Fibroblast of the conjunctiva (primary cell): ENCODE results near the gene RPIA.
"Not testable (repeated sequence)": the region's sequence is repeated elsewhere in the genome, so short reads cannot be mapped to it uniquely, and the experiment has no call there.

Source experiments
- DNase-seq: peaks from one replicate; pipeline ENCODE4 v3.0.0-alpha.2; 2010; ENCODE audit warnings: low read depth

Gene RPIA

DNA sequence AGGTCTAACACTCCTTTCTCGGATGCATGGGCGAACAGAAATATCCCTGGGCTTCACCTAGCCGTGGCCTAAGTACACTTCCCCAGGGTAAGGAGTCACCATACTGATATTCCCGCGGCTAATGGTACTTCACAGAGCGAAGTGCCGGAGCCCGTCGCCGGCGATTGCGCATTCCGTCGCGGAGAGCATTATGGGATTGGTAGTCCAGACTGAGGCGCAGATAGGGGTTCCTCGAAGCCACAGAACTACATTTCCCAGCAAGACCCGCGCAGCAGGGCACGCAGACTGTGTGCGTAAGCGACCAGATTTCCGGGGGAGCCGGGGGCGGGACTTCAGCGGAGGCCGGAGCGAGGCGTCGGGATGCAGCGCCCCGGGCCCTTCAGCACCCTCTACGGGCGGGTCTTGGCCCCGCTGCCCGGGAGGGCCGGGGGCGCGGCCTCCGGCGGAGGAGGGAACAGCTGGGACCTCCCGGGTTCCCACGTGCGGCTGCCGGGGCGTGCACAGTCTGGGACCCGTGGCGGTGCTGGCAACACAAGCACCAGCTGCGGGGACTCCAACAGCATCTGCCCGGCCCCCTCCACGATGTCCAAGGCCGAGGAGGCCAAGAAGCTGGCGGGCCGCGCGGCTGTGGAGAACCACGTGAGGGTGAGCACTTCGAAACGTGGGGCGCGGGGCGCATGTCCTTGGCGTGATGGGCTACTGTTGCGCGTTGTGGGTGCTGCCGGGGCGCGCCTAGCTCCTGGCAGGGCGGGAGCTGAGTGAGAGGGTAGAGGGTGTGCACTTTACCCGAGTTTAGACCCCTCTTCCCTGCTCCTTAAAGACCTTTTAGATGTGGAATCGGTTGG lies at the start of gene RPIA:
Gene RPIA (plus strand): TSS at position 335 of the 845 bp plus-strand sequence. CDS start 26 bp downstream, at position 361.
- peak; percentile 96 for DNase-seq

DNA sequence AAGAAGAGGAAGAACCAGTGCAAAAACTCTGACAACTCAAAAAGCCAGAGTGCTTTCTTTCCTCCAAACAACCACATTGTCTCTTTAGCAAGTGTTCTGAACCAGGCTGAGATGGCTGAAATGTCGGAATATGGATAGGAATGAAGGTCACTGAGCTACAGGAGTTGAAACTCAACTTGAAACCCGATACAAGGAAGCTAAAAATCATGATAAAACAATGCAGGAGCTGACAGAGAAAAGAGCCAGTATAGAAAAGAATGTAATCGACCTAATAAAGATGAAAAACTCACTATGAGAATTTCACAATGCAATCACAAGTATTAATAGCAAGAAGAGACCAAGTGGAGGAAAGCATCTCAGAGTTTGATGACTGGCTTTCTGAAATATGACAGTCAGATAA lies 49.2 kb upstream of the RPIA start:
- no peak for DNase-seq

DNA sequence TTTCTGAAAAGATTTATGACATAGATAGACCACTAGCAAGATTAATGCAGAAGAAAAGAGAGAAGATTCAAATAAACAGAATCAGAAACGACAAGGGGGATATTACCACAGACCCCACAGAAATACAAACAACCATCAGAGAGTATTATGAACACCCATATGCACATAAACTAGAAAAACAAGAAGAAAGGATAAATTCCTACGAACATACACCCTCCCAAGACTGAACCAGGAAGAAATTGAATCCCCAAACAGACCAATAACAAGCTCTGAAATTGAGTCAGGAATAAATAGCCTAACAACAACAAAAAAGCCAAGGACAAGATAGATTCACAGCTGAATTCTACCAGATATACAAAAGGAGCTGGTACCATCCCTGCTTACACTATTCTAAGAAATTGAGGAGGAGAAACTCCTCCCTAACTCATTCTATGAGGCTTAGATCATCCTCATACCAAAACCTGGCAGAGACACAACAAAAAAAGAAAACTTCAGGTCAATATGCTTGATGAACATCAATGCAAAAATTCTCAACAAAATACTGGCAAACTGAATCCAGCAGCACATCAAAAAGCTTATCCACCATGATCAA lies 46.1 kb upstream of the RPIA start:
- DNase-seq: not testable (repeated sequence)

DNA sequence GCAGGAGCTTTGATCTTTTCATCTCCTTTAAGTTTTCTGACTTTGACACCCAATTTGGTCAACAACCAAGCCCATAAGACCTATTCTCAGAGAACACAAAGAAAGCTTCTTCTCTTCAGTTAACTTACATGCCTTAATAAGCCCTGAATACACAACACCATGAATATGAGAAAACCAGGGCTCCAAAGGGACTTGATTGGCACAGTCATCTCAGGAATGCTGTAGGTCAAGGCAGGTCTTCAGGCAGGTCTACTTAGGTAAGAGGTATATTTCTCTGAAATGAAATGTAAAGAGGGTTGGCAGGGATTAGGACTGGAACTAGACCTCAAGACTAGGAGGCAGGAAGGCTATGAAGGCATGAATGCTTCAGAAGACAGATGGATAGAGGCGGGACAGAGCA lies 39.8 kb upstream of the RPIA start:
- no peak for DNase-seq

DNA sequence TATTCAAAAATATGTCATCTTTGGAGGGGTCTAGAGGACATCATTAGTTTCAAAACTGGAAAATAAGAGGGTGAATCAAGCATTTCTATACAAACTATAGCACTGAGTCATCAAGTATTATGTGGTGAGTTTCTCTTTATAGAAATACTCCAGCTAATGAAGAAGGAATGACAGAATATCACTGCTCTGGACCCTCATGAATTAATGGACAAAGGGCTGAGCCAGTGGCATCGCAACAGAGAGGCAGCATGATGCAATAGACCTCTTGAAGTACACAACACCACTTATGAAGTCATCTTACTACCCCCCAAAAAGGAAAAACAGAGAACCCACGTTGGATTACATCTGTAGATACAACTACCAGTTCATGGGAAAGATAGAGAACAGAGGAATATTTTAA lies 36.8 kb upstream of the RPIA start:
- no peak for DNase-seq

DNA sequence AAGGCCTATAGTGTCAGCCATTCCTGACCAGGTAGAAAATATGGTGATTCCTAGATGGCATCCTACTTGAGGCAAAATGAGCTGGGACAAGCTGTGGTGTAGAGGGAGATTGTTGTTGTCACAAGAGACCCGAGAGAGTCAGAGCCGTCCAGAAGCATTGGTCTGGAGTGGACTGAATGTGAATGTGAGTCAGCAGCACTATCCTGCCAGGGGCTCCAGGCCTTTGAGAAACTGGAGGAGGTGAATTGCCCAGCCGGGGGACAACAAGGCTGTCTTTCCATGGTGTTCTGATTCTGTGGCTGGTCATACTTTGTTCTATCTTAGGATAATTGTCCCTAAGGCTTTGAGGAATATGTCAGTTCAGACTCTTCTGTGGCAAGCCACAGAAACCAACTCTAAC lies 34.8 kb upstream of the RPIA start:
- DNase-seq: no peak

DNA sequence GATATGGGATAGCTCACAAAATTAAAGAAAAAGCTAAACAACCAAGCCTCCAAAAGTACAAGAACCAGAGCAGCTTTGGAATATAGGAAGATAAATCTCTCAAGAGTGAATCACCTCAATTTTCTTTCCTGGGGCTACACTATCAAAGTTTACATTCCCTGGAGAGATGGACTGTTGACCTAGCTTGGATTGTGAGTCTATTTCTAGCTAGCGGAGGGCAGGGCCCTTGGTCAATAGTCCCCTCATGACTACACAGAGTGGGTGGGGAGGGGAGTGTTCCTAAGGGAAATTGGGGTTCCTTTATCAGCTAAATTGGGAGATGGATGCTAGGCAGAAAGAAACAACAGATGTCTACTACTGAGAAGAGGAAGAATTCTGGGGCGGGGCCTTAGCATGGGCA lies 34.3 kb upstream of the RPIA start:
- no peak for DNase-seq

DNA sequence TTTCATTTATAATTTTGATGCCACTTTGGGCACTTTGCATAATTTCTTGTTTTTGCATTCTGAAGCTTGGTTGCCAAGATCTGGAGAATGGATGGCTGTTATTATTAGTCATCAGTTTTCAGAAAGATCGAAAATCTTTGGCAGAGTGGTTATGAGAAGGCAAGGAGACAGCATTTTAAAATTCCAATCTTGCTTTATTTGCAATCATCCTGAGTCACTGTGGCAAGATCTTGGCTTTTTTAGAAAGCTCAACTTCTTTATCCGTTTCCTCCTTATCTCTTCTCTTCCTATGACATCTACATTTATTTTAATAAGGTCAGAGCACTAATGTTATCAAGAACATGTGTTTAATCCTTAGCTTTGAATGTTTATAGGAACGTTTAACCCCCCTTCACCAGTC lies 33.1 kb upstream of the RPIA start:
- DNase-seq: no peak

DNA sequence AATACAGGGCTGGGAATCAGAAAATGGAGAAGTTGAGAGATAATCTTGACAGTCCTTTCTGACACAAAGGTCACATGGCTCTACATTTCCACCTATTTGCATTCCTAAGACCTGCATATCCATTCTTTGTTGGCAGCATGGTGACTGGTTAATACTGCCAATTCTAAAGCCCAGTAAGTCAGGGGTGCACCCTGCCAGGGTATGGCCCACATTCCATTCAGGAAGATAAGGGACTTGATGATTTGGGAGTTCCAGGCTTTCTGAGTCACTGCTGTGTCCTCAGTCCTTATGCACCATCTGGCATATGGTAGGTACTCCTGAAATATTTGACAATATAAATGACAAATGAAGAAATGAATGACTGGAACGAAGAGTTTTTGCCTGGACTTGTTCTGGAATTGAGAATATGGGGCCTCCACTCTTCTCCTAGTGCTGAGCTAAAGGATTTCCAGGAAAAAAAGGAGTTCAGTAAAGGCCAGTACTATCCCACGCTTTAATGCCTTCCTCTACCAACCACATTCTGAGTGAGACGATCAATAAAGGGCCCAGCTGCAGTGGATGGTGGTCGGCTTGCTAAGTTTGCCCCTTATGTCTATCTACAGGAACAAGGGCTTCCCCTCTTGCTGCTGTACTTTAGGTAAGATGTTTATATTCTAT lies 32.5 kb upstream of the RPIA start:
- no peak for DNase-seq

DNA sequence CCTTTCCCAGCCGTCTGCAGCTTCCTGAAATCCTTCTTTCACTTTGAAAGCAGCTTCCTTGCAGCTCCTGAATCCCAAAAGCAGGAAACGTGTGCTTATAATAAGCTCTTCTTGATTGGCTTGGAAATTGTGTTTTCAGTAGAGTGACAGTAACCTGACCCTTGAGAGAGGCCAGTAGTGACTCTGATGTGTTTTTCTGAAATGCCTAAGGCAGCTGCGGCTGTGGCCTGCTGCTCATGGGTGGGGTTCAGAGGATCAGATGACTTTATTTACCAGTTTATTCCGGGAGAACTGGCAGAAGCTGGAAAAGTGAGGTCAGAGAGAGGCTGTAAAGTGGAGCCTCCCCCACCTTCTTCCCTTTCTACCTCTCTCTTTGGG lies 31.9 kb upstream of the RPIA start:
- DNase-seq: no peak

DNA sequence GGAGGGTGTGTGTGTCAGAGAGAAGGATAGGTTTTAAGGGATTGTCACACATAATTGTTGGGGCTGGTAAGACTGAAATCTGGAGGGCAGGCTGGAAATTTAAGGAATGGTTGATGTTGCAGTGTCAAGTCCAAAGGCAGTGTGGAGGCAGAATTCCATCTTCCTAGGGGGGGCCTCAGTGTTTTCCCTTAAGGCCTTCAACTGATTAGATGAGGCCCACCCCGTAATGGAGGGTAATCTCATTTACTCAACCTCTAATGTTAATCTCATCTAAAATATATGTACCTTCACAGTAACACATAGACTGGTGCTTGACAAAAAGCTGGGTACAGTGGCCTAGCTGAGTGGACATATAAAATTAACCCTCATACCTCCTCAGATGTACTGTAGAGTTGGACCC lies 30.9 kb upstream of the RPIA start:
- no peak for DNase-seq

DNA sequence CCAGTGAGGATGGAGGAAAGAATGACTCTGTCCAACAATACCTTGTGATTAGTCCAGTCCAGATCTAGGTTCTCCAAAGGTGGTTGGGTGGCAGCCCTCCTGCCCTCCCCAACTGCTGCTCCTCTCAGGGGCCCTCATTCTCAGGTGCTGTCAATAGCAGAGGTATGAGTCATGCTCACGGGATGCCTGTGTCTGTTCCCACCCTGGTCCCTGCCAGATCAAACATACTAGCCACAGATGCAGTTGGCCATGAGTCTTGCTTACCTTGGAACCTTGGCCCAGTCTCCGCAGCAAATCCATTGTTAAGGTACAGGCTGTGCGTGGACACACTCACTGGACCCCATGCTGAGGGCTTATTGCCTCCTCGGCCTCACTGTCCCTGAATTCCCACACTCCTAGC lies 24.9 kb upstream of the RPIA start:
- no peak for DNase-seq

DNA sequence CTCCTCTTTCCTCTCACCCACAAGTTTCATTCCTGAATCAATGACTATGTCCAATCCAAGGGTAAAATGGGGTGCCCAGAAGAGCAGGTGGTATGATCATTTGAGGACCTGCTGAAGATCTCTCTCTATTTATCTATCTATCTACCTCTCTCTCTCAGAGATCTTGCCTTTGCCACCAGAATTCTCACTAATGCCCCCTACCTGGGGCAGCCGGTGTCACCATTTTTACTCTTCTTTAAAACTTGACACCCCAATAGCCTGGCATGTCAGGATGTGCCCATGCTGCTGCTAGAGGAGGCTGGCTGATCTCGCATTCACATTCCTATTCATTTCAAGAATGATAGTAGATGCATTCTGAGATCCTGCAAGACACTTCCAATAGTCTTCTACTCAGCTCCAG lies 24.3 kb upstream of the RPIA start:
- no peak for DNase-seq

DNA sequence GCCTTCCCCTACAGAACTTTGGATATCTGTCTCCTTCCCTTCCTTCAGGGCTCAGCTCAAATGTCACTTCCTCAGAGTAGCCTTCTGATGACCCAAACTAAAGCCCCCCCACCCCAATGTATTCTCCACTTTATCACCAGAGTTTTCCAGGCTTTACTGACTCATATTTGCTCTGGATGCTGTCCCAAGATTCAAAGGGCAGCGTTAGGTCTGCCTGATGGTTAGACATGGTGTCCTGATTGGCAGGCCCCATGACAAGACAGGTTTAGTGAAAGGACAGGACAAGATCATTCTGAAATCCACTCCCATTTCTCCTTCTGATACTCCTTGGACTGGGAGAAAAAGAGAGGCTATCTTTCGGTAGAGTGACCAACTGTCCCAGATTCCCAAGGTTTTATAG lies 22.6 kb upstream of the RPIA start:
- no peak for DNase-seq

DNA sequence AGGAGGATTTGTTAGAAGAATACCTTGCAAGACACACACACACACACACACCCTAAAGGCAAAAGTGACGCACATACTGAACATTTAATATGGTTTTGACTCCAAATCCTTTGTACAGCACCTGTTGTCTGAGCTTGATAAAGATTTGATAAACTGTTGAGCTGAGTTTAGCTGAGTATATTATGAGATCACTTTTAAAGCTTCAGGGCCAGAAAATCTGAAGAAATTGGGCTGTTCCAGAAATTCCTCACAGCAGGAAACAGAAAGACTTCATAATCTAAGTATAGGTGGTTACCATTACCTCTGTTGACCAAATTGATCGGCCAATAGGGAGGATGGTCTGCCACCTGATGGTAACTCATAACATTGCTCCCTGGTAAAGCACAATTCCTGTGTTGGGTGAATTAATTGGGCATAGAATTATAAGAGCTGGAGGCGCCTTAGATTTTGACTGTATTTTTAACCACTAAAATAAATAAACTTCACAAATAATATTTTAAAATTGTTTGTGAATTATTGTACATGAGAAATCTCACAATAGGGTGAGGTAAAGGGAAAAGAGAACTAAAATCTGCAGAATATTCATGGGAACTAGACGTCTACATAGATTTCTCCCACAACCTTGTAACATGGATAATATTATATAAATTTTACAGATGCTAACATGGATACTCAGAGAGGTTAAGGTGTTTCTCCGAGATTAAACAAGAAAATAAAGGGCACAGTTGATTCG lies 21.8 kb upstream of the RPIA start:
- DNase-seq: no peak

DNA sequence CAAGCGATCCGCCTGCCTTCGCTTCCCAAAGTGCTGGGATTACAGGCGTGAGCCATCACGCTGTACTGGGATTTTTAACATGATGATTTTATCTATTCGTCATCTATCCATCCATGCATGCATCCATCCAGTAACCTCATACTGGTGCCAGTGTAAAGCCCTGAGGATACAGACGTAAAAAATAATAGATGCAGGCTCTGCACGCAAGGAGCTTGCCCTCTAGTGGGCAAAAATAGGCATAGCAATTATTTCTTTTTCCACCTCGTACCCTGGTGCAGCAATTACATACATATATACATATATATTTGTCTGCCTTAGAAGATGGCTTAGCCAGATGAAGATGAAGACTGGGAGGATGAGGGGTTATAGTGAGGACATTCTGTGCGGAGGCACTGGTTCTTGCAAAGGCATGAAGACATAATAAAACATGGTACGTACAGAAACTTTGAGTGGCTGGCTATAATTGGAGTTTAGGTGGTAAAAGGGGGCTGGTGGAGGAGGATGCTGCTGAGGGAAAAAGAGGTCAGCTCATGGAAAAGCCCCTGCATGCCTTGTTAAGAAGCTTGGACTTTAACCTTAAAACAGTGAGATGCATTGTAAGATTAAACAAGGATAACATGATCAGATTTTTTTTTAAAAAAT lies 19.6 kb upstream of the RPIA start:
- peak; percentile 45 for DNase-seq

DNA sequence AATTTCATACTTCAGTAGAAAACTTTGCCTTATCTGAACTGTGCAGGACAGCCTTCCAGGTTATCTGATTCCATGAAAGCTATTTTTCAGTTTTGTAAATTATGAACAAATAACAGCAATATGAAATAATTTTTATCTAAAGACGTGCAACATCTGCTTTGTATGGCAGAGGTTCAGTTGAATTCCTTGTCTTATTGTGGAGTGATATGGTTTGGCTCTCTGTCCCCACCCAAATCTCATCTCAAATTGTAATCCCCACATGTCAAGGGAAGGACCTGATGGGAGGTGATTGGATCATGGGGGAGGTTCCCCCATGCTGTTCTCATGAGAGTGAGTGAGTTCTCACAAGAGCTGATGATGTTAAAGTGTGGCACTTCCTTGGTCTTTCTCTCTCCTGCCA lies 18.1 kb upstream of the RPIA start:
- no peak for DNase-seq

DNA sequence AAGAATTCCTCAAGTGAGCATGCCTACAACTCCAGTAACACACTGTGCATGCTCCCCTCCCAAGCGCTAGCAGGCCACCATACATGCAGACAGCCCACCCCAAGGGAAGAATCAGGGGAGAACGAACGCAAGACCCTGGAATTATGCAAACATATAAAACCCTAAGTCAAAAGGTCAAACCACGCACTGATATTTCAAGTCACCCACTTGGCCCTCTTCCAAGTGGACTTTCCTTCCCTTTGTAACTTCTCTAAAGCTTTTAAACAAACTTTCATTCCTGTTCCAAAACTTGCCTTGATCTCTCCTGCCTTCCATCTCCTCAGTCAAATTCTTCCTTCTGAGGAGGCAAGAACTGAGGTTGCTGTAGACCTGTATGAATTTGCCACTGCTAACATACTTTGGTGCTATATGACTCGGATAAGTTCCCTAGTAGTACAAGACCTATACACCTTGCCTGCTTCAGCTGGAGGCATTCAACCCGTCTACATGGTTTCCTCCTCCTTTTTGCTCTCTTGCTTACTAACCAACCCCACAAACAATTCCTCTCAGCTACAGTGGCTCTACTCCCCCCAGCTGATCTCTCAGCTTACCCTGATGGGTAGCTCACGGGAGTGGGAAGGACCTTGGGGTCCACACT lies 11.1 kb upstream of the RPIA start:
- no peak for DNase-seq

DNA sequence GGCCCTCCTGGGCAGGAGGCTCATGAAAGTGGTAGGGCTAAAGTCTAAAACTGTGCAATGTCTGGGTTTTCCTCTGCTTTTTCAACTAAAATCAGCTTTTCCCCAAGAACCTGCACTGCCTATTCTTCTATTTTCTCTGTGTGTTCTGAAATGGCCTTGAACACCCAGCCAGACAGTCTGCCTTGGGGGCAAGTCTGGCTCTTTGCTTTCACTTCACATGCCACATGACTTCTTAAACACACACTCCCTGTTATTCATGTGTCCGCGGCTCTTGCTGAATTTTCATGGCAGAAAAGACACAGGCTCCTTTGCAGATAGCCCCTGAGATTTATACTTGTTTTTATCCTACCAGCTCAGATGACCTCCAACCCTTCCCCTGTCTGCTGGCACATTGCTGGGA lies 10.6 kb upstream of the RPIA start:
- DNase-seq: no peak

DNA sequence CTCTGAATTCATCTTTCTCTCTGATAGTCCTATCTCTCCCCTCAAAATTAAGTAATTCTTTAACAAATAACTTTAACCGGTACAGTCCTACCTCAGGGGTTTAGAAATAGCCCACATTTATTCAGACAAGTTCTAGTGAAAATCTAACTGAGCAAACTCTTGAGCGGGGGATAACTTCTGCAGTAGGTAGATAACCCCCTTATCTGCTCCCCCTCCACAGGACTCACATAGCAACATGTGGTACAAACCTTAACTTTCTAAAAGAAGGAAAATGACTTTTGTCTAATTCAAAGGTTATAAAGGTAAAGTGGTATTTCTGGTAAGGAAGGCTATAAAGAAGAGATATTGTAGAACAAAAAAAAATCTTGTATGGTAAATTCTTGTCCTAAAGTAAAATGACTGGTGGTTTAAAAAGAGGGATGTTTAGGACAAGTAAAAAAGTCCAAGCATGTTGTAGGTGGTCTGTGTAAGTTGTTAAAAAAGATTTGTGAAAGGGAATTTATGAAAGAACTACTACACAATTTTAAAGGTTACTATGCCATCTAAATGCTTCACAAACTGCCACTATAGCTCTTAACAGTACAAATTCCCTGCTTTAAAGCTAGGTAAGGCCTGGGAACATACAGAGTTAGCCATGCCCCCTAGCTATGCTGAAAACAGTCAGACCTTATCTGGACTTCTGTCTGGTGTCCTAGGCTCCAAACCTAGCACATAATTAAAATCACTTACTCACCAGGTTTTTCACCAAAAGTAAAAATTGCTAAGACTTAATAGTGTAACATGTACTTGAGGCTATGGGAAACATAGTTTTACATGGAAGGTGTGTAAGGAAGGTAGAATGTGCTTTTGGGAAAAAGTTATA lies 8.1 kb upstream of the RPIA start:
- DNase-seq: no peak

DNA sequence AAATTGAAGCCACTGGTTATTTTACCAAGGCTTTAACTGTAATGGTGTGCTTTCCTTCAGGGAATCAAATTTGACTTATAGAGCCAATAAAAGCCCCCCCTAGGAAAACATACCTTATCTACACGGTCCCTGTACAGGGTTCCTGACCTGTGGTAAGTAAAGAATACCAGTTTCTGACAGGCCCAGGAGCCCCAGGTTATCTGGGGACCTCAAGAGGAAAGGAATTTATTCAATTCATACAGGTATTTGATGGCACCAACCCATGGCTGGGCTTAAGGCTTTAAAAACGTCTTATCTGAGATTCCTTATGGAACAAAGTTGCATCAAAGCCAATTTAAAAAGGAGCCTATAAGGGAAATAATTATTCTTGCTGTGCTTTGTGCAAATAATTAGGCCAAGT lies 7.0 kb upstream of the RPIA start:
- no peak for DNase-seq
